ENCODE results near the gene CPAMD8. TPM values are rescaled to one million over a fixed set of nuclear protein-coding genes. Genes with fewer than 3 reads are reported as not detected.

The CPAMD8 gene
- total and polyA plus RNA-seq, 2 donors (not counting 1 experiment from before 2014, with no cell fraction given): 0.14 to 1.7 TPM

DNA sequence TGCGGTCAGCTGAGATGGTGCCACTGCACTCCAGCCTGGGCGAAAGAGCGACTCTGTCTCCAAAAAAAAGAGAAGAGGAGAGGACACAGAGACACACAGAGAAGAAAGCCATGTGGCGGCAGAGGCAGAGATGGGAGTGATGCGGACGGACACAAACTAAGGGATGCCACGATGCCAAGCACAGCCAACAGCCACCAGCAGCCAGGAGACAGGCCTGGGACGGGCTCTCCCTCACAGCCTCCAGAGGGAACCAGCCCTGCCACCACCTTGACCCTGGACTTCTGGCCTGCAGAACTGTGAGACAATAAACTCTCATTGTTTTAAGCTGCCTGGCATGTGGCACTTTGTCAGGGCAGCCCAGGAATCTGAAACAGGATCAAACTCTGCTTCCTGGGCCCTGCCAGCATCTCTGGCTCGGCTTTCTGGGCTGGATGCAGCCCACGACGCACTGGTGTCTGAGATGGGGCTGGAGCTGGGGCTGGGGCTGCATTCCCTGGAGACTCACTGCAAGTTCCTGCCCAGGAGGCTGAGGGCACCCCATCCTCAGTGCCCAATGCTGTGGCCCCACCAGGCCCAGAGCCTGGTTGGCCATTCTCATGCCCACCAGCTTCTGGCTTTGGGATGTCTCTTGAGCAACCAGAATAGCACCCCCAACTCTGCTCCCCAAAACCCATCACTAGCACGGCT is 134.8 kb downstream of the CPAMD8 start:
- no peak for DNase-seq (ENCODE audit: low read depth in 2 of 2)
- H2AFZ ChIP-seq (ENCODE audit: low read length): no peak overlapping the region
- H3K36me3 ChIP-seq (ENCODE audit: control insufficient read depth, insufficient read depth, low read length): no peaks in the 10 kb centered on the region
- TF ChIP-seq EZH2 (IDR thresholded peaks at IDR 0.05; ENCODE audit: low read length, missing control alignments): no peak
- TF ChIP-seq, protein P1, sequence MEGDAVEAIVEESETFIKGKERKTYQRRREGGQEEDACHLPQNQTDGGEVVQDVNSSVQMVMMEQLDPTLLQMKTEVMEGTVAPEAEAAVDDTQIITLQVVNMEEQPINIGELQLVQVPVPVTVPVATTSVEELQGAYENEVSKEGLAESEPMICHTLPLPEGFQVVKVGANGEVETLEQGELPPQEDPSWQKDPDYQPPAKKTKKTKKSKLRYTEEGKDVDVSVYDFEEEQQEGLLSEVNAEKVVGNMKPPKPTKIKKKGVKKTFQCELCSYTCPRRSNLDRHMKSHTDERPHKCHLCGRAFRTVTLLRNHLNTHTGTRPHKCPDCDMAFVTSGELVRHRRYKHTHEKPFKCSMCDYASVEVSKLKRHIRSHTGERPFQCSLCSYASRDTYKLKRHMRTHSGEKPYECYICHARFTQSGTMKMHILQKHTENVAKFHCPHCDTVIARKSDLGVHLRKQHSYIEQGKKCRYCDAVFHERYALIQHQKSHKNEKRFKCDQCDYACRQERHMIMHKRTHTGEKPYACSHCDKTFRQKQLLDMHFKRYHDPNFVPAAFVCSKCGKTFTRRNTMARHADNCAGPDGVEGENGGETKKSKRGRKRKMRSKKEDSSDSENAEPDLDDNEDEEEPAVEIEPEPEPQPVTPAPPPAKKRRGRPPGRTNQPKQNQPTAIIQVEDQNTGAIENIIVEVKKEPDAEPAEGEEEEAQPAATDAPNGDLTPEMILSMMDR (conservative IDR thresholded peaks at IDR 0.05 in 1 of 2, IDR thresholded peaks at IDR 0.05 in 1 of 2; ENCODE audit: low read depth in 1 of 2, low read length in 2 of 2): no peak
- H3K4me2 ChIP-seq (ENCODE audit: extremely low read depth, insufficient read depth, low read length): no peak overlapping the region
- no peak overlapping the region for H3K4me3 ChIP-seq (replicated peaks in 1 of 4; ENCODE audit: control extremely low read depth in 1 of 4, insufficient read depth in 1 of 4, low read depth in 3 of 4, low read length in 4 of 4)
- H3K79me2 ChIP-seq (ENCODE audit: control insufficient read depth, insufficient read depth, low read length): no peaks in the 10 kb centered on the region
- no peaks in the 10 kb centered on the region for H3K9me3 ChIP-seq (ENCODE audit: control insufficient read depth, insufficient read depth, low read depth, low read length)
- H4K20me1 ChIP-seq (ENCODE audit: control insufficient read depth, extremely low read depth, insufficient read depth, low read length): no peaks in the 10 kb centered on the region
- no peaks in the 10 kb centered on the region for H3K4me1 ChIP-seq (ENCODE audit: control insufficient read depth, extremely low read depth, insufficient read depth, low read length)
- H3K9ac ChIP-seq (ENCODE audit: insufficient read depth, low read length): no peak overlapping the region
- H3K27me3 ChIP-seq (ENCODE audit: control insufficient read depth, insufficient read depth, low read length): no peaks in the 10 kb centered on the region
- no peak overlapping the region for H3K27ac ChIP-seq (ENCODE audit: insufficient read depth, low read length)

DNA sequence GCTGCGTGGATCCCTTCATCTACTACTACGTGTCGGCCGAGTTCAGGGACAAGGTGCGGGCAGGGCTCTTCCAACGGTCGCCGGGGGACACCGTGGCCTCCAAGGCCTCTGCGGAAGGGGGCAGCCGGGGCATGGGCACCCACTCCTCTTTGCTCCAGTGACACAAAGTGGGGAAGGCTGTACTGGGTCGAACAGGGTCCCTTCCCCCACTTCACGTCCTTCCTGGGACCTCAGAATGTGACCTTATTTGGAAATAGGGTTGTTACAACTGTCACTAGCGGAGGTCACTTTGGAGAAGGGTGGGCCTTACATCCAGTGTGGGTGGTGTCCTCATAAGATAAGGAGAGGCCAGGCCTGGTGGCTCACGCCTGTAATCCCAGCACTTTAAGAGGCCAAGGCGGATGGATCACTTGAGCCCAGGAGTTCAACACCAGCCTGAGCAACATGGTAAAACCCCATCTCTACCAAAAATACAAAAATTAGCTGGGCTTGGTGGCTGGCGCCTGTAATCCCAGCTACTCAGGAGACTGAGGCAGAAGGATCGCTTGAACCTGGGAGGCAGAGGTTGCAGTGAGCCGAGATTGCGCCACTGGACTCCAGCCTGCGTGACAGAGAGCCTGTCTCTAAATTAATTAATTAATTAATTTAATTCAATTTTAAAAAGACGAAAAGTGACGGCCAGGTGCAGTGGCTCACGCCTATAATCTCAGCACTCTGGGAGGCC is 136.0 kb downstream of the CPAMD8 start:
- Histone ChIP-seq H3K4me3 (replicated peaks in 1 of 4; ENCODE audit: control extremely low read depth in 1 of 4, insufficient read depth in 1 of 4, low read depth in 3 of 4, low read length in 4 of 4) (no peak overlapping the region), H3K79me2 (ENCODE audit: control insufficient read depth, insufficient read depth, low read length) (no peaks in the 10 kb centered on the region), H3K9ac (ENCODE audit: insufficient read depth, low read length) (no peak overlapping the region), H3K9me3 (ENCODE audit: control insufficient read depth, insufficient read depth, low read depth, low read length) (no peaks in the 10 kb centered on the region), H3K27me3 (ENCODE audit: control insufficient read depth, insufficient read depth, low read length) (no peaks in the 10 kb centered on the region), H2AFZ (ENCODE audit: low read length) (no peak overlapping the region), H3K4me1 (ENCODE audit: control insufficient read depth, extremely low read depth, insufficient read depth, low read length) (no peaks in the 10 kb centered on the region), H4K20me1 (ENCODE audit: control insufficient read depth, extremely low read depth, insufficient read depth, low read length) (no peaks in the 10 kb centered on the region), H3K4me2 (ENCODE audit: extremely low read depth, insufficient read depth, low read length) (no peak overlapping the region), H3K27ac (ENCODE audit: insufficient read depth, low read length) (no peak overlapping the region), H3K36me3 (ENCODE audit: control insufficient read depth, insufficient read depth, low read length) (no peaks in the 10 kb centered on the region)
- TF ChIP-seq, protein P1 (conservative IDR thresholded peaks at IDR 0.05 in 1 of 2, IDR thresholded peaks at IDR 0.05 in 1 of 2; ENCODE audit: low read depth in 1 of 2, low read length in 2 of 2): no peak
- TF ChIP-seq EZH2 (IDR thresholded peaks at IDR 0.05; ENCODE audit: low read length, missing control alignments): no peak
- DNase-seq (ENCODE audit: low read depth in 2 of 2): no peak

DNA sequence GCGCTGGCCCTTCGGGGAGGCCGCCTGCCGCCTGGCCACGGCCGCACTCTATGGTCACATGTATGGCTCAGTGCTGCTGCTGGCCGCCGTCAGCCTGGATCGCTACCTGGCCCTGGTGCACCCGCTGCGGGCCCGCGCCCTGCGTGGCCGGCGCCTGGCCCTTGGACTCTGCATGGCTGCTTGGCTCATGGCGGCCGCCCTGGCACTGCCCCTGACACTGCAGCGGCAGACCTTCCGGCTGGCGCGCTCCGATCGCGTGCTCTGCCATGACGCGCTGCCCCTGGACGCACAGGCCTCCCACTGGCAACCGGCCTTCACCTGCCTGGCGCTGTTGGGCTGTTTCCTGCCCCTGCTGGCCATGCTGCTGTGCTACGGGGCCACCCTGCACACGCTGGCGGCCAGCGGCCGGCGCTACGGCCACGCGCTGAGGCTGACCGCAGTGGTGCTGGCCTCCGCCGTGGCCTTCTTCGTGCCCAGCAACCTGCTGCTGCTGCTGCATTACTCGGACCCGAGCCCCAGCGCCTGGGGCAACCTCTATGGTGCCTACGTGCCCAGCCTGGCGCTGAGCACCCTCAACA is 136.6 kb downstream of the CPAMD8 start:
- no peak overlapping the region for H3K27ac ChIP-seq (ENCODE audit: insufficient read depth, low read length)
- H3K4me3 ChIP-seq (replicated peaks in 1 of 4; ENCODE audit: control extremely low read depth in 1 of 4, insufficient read depth in 1 of 4, low read depth in 3 of 4, low read length in 4 of 4): no peak overlapping the region
- H3K79me2 ChIP-seq (ENCODE audit: control insufficient read depth, insufficient read depth, low read length): no peaks in the 10 kb centered on the region
- no peaks in the 10 kb centered on the region for H3K27me3 ChIP-seq (ENCODE audit: control insufficient read depth, insufficient read depth, low read length)
- no peak overlapping the region for H3K9ac ChIP-seq (ENCODE audit: insufficient read depth, low read length)
- H3K9me3 ChIP-seq (ENCODE audit: control insufficient read depth, insufficient read depth, low read depth, low read length): no peaks in the 10 kb centered on the region
- no peaks in the 10 kb centered on the region for H3K36me3 ChIP-seq (ENCODE audit: control insufficient read depth, insufficient read depth, low read length)
- no peak overlapping the region for H3K4me2 ChIP-seq (ENCODE audit: extremely low read depth, insufficient read depth, low read length)
- no peak for DNase-seq (ENCODE audit: low read depth in 2 of 2)
- H2AFZ ChIP-seq (ENCODE audit: low read length): no peak overlapping the region
- no peaks in the 10 kb centered on the region for H4K20me1 ChIP-seq (ENCODE audit: control insufficient read depth, extremely low read depth, insufficient read depth, low read length)
- no peak for TF ChIP-seq EZH2 (IDR thresholded peaks at IDR 0.05; ENCODE audit: low read length, missing control alignments)
- TF ChIP-seq, protein P1 (conservative IDR thresholded peaks at IDR 0.05 in 1 of 2, IDR thresholded peaks at IDR 0.05 in 1 of 2; ENCODE audit: low read depth in 1 of 2, low read length in 2 of 2): no peak
- H3K4me1 ChIP-seq (ENCODE audit: control insufficient read depth, extremely low read depth, insufficient read depth, low read length): no peaks in the 10 kb centered on the region

Measured in fibroblast of lung (primary cell).